ENCODE data around the gene MUC5B.
A peak's percentile ranks its signal among the peaks of the same experiment; 100 is the strongest.
"Not testable (repeated sequence)": the region's sequence is repeated elsewhere in the genome, so short reads cannot be mapped to it uniquely, and the experiment has no call there.

MUC5B gene, protein sequence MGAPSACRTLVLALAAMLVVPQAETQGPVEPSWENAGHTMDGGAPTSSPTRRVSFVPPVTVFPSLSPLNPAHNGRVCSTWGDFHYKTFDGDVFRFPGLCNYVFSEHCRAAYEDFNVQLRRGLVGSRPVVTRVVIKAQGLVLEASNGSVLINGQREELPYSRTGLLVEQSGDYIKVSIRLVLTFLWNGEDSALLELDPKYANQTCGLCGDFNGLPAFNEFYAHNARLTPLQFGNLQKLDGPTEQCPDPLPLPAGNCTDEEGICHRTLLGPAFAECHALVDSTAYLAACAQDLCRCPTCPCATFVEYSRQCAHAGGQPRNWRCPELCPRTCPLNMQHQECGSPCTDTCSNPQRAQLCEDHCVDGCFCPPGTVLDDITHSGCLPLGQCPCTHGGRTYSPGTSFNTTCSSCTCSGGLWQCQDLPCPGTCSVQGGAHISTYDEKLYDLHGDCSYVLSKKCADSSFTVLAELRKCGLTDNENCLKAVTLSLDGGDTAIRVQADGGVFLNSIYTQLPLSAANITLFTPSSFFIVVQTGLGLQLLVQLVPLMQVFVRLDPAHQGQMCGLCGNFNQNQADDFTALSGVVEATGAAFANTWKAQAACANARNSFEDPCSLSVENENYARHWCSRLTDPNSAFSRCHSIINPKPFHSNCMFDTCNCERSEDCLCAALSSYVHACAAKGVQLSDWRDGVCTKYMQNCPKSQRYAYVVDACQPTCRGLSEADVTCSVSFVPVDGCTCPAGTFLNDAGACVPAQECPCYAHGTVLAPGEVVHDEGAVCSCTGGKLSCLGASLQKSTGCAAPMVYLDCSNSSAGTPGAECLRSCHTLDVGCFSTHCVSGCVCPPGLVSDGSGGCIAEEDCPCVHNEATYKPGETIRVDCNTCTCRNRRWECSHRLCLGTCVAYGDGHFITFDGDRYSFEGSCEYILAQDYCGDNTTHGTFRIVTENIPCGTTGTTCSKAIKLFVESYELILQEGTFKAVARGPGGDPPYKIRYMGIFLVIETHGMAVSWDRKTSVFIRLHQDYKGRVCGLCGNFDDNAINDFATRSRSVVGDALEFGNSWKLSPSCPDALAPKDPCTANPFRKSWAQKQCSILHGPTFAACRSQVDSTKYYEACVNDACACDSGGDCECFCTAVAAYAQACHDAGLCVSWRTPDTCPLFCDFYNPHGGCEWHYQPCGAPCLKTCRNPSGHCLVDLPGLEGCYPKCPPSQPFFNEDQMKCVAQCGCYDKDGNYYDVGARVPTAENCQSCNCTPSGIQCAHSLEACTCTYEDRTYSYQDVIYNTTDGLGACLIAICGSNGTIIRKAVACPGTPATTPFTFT (N-terminal part only)

DNA sequence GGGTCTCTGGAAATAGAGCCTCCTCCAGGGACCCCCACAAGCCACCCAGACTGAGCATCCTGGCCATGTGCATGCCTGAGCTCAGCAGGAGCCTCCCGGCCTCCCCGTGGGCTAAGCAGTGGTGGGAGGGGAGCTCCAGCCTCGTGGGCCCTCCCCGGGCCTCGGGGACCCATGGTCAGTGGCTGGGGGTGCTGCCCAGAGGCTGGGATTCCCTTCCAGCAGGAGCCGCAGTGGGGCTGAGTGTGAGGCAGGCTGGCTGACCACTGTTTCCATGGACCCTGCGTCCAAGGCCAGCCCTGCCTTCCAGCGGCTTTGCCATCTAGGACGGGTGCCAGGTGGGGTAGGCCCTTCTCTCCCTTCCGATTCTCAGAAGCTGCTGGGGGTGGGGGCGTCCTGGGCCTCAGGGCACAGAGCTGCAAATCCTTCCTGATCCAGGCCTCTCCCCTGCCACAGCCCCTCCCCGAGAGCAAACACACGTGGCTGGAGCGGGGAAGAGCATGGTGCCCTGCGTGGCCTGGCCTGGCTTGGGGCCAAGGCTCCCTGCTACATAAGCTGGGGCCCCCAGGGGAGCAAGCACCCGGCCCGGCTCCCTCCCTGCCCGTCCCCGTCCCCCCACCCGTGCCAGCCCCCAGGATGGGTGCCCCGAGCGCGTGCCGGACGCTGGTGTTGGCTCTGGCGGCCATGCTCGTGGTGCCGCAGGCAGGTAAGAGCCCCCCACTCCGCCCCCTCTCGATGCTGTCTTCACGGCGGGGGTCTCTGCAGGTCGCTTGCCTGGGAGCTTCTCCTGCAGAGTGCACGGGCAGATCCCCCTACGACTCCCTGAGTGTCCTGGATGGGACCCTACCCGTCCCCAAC lies at the start of gene MUC5B:
Gene MUC5B (plus strand): TSS at position 576 of the 855 bp plus-strand sequence. CDS start 58 bp downstream, at position 634.
- peak; percentile 30 for DNase-seq

DNA sequence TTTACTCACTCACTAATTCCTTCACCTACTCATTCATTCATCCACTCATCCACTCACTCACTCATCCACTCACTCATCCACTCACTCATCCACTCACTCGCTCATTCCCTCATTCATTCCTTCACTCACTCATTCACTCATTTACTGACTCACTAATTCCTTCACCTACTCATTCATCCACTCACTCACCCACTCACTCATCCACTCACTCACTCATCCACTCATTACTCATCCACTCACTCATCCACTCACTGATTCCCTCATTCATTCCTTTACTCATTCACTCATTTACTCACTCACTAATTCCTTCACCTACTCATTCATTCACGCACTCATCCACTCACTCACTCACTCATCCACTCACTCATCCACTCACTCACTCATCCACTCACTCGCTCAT lies 49.5 kb upstream of the MUC5B start:
- DNase-seq, result not testable (repeated sequence)

DNA sequence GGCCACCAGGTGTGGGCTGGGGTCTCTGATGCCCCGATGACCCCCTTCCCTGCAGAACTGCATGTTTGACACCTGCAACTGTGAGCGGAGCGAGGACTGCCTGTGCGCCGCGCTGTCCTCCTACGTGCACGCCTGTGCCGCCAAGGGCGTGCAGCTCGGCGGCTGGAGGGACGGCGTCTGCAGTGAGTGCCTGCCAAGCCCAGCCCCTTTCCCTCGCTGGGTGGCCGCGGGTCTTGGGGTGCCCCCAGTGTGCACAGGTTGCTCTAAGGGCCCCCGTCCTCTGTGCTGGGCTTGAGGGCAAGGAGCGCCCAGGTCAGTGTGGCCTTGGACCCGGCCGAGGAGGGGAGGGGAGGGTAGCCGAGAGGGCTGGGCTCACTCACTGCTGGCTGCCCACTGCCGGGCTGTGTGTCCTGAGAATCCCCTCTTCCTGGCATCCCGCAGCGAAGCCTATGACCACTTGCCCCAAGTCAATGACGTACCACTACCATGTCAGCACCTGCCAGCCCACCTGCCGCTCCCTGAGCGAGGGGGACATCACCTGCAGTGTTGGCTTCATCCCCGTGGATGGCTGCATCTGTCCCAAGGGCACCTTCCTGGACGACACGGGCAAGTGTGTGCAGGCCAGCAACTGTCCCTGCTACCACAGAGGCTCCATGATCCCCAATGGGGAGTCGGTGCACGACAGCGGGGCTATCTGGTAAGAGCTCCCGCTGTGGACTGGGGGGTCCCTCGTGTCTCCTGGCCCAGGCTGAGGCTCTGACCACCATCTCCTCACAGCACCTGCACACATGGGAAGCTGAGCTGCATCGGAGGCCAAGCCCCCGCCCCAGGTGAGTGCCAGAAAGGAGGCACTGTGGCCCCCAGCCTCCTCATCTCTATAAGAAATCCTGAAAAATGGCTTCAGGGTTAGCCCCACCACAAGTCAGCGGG lies 48.2 kb upstream of the MUC5B start:
- no peak for DNase-seq

DNA sequence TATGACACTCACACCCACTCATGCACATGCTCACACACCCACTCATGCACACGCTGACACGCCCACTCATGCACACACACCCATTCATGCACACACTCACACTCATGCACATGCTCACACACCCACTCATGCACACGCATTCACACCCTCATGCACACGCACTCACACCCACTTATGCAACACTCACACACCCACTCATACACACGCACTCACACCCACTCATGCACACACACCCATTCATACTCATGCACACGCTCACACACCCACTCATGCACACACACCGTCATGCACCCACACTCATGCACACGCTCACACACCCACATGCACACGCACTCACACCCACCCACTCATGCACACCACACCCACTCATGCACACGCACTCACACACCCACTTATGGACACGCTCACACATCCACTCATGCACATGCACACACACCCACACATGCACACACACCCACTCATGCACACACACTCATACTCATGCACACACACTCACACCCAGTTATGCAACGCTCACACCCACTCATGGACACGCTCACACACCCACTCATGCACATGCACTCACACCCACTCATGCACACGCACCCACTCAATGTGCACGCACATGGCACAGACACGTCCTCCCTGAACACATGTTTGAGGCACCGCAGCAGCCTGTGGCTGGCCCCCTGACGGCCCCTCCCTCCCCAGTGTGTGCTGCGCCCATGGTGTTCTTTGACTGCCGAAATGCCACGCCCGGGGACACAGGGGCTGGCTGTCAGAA lies 47.2 kb upstream of the MUC5B start:
- DNase-seq, result no peak

DNA sequence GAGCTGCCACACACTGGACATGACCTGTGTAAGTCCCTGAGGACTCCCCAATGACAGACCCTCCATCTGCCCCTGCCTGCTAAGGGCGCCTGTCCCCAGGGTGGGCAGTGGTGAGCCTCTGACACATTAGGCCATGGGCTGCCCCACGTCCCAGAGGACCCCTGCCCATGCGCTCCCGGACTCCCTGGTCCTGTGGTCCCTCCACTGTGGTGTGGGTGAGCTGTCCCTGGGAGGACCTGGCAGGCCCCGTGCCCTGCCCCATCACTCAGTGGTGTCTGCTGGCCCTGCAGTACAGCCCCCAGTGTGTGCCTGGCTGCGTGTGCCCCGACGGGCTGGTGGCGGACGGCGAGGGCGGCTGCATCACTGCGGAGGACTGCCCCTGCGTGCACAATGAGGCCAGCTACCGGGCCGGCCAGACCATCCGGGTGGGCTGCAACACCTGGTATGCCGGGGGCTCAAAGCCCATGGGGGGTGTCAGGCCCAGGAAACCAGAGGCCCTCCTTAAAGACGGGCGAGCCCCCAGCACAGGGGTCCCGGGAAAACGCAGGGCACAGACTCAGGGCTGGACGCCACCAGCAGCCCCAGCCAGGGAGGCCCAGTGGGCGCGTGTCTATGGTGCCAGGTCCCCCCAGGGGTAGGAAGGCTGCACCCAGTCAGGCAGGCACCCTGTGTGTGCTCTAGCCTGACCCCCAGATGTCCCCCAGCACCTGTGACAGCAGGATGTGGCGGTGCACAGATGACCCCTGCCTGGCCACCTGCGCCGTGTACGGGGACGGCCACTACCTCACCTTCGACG lies 46.4 kb upstream of the MUC5B start:
- DNase-seq, result no peak

DNA sequence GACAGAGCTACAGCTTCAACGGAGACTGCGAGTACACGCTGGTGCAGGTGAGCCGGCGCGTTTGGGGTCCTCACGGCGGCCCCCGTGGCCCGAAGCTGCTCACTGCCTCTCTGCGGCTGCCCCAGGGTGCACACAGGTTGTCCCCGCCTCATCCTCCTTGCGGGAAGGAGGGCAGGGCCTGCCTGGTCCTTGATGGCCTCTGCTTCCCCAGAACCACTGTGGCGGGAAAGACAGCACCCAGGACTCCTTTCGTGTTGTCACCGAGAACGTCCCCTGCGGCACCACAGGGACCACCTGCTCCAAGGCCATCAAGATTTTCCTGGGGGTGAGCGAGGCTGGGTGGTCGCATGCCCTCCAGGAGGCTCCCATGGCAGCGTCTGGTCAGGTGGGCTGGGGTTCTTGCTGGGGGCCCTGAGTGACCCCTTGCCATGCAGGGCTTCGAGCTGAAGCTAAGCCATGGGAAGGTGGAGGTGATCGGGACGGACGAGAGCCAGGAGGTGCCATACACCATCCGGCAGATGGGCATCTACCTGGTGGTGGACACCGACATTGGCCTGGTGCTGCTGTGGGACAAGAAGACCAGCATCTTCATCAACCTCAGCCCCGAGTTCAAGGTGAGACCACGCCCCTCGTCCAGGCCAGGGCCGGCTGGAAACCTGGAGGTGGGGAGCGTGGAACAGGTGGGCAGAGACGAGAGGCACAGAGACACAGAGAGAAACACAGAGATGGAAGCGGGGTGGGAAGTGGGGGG lies 45.7 kb upstream of the MUC5B start:
- no peak for DNase-seq

DNA sequence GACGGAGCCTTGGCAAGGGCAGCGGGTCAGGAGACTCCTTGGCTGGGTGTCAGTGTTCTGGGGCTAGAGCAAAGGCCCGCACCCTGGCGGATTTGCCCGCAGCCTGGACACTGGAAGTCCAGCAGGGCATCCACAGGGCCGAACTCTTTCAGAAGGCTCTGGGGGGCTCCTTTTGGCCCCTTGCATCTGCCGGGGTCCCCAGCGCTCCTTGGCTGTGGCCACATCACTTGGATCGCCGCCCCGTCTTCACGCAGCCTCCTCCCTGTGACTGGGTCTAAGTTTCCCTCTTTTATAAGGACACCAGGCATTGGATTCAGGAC lies 45.1 kb upstream of the MUC5B start:
- DNase-seq, result no peak

DNA sequence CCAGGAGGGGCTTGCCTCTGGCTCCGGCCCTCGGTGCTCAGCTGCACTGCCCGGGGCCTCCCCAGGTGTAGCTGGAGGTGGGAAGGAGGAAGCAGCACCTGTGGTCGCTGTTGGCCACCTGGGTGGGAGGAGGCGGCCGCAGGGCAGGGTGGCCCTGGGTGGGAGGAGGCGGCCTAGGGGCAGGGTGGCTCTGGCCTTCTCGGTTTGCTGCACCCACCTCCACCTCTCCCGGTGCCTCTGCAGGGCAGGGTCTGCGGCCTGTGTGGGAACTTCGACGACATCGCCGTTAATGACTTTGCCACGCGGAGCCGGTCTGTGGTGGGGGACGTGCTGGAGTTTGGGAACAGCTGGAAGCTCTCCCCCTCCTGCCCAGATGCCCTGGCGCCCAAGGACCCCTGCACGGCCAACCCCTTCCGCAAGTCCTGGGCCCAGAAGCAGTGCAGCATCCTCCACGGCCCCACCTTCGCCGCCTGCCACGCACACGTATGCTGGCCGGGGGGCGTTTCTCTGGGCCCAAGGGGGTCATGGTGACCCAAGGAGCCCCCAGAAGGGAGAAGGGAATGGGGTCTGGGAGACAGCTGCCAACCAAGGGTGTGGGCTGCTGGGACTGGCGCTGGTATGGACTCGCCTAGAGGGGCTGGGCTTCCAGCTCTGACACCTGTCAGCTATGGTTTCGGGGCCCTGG lies 44.5 kb upstream of the MUC5B start:
- DNase-seq, result no peak

DNA sequence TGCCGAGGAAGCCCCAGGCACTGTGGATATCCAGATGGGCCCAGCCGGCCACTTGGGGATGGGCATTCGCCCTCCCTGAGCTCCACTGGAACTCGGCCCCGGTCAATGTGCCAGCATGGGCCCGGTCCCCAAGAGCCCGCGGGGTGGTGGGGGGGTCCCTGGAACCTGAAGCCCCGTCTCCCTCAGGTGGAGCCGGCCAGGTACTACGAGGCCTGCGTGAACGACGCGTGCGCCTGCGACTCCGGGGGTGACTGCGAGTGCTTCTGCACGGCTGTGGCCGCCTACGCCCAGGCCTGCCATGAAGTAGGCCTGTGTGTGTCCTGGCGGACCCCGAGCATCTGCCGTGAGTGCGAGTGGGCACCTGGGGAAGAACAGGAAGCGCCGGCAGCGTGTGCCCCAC lies 44.0 kb upstream of the MUC5B start:
- no peak for DNase-seq

DNA sequence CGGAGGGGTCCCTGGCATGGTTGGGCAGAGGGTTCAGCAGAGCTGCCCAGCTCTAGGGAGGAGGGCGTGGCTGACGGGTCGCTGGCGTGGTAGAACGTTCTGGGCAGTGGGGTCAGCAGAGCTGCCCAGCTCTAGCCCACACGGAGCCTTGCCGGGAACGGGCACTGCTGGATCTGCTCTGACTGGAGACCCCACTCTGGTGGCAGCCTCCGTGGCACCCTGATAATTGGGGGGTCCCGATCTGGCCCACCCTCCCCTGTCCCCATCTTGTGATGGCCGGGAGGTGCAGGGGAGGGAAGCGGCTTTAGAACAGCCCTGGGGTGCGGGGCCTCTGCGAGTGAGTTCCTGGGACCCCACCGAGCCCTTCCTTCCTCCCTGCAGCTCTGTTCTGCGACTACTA lies 43.2 kb upstream of the MUC5B start:
- no peak for DNase-seq

DNA sequence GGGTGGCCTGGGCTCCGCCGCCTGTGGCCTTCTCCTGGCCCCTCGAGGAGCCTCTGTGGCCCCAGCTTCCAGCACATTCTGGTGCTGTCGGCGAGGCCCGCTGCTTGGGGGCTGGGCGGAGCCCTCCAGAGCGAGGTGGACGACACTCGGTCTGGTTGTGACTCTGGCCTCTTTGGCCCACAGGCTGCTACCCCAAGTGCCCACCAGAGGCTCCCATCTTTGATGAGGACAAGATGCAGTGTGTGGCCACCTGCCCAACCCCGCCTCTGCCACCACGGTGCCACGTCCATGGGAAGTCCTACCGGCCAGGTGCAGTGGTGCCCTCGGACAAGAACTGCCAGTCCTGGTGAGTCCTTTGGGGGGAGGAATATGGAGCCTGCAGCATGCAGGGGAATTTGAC lies 42.7 kb upstream of the MUC5B start:
- no peak for DNase-seq

DNA sequence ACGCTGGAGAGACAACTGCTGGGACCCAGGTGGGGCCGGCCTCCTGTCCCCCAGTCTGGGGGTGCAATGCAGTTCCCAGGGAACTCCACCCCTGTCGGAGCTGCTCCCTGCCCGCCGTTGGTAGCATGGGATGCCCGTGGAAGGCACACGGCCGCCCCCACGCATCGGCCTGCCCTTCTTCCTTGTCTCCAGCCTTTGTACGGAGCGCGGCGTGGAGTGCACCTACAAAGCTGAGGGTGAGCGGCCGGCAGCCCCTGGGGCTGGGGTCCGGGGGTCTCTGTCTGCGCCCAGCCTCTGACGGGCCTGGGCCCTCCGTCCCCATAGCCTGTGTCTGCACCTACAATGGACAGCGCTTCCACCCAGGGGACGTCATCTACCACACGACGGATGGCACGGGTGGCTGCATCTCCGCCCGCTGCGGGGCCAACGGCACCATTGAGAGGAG lies 41.9 kb upstream of the MUC5B start:
- no peak for DNase-seq

DNA sequence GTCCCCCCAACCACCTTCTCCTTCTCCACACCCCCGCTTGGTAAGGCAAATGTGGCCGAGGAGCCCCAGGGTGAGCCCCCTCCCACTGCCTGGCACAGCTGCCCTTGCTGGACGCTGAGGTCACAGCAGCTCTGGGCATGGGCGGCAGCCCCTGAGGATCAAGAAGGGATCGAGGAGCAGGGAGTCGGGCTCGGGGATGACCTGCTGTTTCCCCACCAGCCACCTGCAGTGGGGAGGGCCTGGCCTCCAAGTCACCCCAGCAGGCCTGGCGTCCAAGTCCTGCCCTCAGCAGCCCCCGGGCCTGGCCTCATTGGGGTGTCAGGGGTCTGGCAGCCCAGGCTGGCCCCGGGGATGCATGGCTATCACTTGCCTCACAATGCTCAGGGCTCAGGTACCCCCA lies 41.4 kb upstream of the MUC5B start:
- no peak for DNase-seq

DNA sequence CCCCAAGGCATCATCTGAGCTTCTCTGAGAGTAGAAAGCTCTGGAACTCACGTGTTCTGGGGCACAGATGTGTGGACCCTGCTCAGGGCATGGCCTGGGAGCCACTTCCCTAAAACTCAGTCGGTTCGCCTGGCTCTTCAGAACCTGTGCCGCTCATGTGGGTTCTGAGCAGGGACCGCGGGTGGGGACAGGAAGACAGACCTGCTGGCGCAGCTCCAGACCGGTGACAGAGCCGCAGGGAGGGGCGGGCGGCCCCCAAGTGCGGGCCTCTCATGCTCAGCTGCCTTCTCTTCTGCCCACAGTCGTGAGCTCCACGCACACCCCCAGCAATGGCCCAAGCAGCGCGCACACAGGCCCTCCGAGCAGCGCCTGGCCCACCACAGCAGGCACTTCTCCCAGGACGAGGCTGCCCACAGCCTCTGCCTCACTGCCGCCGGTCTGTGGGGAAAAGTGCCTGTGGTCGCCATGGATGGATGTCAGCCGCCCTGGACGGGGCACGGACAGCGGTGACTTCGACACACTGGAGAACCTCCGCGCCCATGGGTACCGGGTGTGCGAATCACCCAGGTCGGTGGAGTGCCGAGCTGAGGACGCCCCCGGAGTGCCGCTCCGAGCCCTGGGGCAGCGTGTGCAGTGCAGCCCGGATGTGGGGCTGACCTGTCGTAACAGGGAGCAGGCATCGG lies 40.9 kb upstream of the MUC5B start:
- DNase-seq, result no peak

DNA sequence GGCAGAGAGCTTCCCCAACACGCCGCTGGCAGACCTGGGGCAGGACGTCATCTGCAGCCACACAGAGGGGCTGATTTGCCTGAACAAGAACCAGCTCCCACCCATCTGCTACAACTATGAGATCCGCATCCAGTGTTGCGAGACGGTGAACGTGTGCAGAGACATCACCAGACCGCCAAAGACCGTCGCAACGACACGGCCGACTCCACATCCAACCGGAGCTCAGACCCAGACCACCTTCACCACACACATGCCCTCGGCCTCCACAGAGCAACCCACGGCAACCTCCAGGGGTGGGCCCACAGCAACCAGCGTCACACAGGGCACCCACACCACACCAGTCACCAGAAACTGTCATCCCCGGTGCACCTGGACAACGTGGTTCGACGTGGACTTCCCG lies 38.7 kb upstream of the MUC5B start:
- DNase-seq, result not testable (repeated sequence)

DNA sequence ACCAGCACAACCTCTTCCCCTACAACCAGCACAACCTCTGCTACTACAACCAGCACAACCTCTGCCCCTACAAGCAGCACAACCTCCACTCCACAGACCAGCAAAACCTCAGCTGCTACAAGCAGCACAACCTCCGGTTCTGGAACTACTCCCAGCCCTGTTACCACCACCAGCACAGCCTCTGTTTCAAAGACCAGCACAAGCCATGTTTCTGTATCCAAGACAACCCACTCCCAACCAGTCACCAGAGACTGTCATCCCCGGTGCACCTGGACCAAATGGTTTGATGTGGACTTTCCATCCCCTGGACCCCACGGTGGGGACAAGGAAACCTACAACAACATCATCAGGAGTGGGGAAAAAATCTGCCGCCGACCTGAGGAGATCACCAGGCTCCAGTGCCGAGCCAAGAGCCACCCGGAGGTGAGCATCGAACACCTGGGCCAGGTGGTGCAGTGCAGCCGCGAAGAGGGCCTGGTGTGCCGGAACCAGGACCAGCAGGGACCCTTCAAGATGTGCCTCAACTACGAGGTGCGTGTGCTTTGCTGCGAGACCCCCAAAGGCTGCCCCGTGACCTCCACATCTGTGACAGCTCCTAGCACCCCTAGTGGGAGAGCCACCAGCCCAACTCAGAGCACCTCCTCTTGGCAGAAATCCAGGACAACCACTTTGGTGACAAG lies 34.3 kb upstream of the MUC5B start:
- not testable (repeated sequence) for DNase-seq

DNA sequence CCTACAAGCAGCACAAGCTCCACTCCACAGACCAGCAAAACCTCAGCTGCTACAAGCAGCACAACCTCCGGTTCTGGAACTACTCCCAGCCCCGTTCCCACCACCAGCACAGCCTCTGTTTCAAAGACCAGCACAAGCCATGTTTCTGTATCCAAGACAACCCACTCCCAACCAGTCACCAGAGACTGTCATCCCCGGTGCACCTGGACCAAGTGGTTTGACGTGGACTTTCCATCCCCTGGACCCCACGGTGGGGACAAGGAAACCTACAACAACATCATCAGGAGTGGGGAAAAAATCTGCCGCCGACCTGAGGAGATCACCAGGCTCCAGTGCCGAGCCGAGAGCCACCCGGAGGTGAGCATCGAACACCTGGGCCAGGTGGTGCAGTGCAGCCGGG lies 33.0 kb upstream of the MUC5B start:
- peak; percentile 1 for DNase-seq

Data from activated CD4-positive, CD25-positive, alpha-beta regulatory T cell treated with anti-CD3 and anti-CD28 coated beads, Interleukin-2, amount 50 U/mL, for 72 hours (primary cell).